B cell (primary cell): ENCODE data around the gene IL20RA. TPM values are rescaled to one million over a fixed set of nuclear protein-coding genes. Genes with fewer than 3 reads are reported as not detected.

ENCODE experiments used
- ATAC-seq: fragments of 200-7000 bp; cut with Tn5 transposase; one replicate; pipeline ENCODE4 v1.10.0; 2021; ENCODE audit warnings: low read depth, mild to moderate bottlenecking, moderate number of reproducible peaks, moderate library complexity
- CTCF ChIA-PET: fragments of 350-600 bp; sonication (Branson Sonifier 250); formaldehyde crosslinking; loops from one replicate; lab custom pipeline; 2021; ENCODE audit warnings: antibody characterized with exemption, inconsistent platforms; lab: Charles Lee
- POLR2A ChIA-PET: fragments of 350-600 bp; sonication (Branson Sonifier 250); formaldehyde crosslinking; loops from one replicate; lab custom pipeline; 2021; ENCODE audit warnings: antibody characterized with exemption; lab: Charles Lee
- DNase-seq: peaks from one replicate; pipeline ENCODE4 v3.0.0; 2013
- H2AFZ ChIP-seq: 2 replicates; pipeline ENCODE4 v1.6.1; 2012; ENCODE audit warnings: mild to moderate bottlenecking, low read depth, low read length; ENCODE audit not compliant: insufficient read depth, poor library complexity, severe bottlenecking
- H3K27ac ChIP-seq, 2 donors: 1 replicate in 1 of 2; 2 replicates in 1 of 2; pipeline ENCODE4 v1.5.1; 2012 to 2013; ENCODE audit warnings: low read length in 2 of 2, mild to moderate bottlenecking in 2 of 2, moderate library complexity in 1 of 2
- H3K27me3 ChIP-seq, 4 experiments: fragments of 200-600 bp in 1 of 4; sonication (generic) in 1 of 4; replicated peaks in 1 of 4; 1 replicate in 2 of 4; 2 replicates in 2 of 4; pipeline versions ENCODE4 v1.6.1 to v1.7.0; 2013 to 2016; ENCODE audit warnings: low read length in 3 of 4, mild to moderate bottlenecking in 2 of 4, mixed read lengths in 1 of 4, moderate library complexity in 1 of 4; ENCODE audit not compliant: insufficient read depth in 4 of 4, control insufficient read depth in 3 of 4; ENCODE audit errors: control extremely low read depth in 1 of 4
- H3K36me3 ChIP-seq, 2 experiments: replicated peaks in 1 of 2; 1 replicate in 1 of 2; 2 replicates in 1 of 2; pipeline versions ENCODE4 v1.6.1 to v1.7.1; 2013; ENCODE audit warnings: low read length in 1 of 2; ENCODE audit not compliant: insufficient read depth in 2 of 2, control insufficient read depth in 1 of 2; ENCODE audit errors: control extremely low read depth in 1 of 2, extremely low read depth in 1 of 2
- H3K4me1 ChIP-seq, 2 donors: fragments of 200-600 bp in 1 of 2; sonication (generic) in 1 of 2; 1 replicate in 1 of 2; 2 replicates in 1 of 2; pipeline versions ENCODE4 v1.5.1 to v1.6.1; 2013 to 2017; ENCODE audit warnings: low read length in 2 of 2; ENCODE audit not compliant: control insufficient read depth in 2 of 2, insufficient read depth in 2 of 2
- H3K4me2 ChIP-seq: replicated peaks from 2 replicates; pipeline ENCODE3; 2012; ENCODE audit warnings: mild to moderate bottlenecking, low read depth, low read length; ENCODE audit not compliant: poor library complexity, severe bottlenecking
- H3K4me3 ChIP-seq, 5 experiments: fragments of 200-600 bp in 1 of 5; sonication (generic) in 1 of 5; 1 replicate in 3 of 5; 2 replicates in 2 of 5; pipeline versions ENCODE4 v1.5.1 to v1.7.0; 2011 to 2016; ENCODE audit warnings: low read length in 4 of 5, mild to moderate bottlenecking in 4 of 5, low read depth in 2 of 5, control low read depth in 1 of 5, moderate library complexity in 1 of 5; ENCODE audit not compliant: insufficient read depth in 1 of 5; ENCODE audit errors: control extremely low read depth in 1 of 5, extremely low read depth in 1 of 5
- H3K79me2 ChIP-seq: fragments of 200-600 bp; sonication (generic); one replicate; pipeline ENCODE4 v1.6.0; 2016; ENCODE audit warnings: low read length; ENCODE audit not compliant: control insufficient read depth, insufficient read depth
- H3K9ac ChIP-seq: fragments of 200-600 bp; sonication (generic); 2 replicates; pipeline ENCODE4 v1.6.1; 2017; ENCODE audit warnings: mild to moderate bottlenecking, low read length, moderate library complexity
- H3K9me3 ChIP-seq, 3 donors: one replicate each; pipeline versions ENCODE4 v1.6.1 to v1.7.1; 2013; ENCODE audit warnings: low read length in 2 of 3; ENCODE audit not compliant: control insufficient read depth in 2 of 3, insufficient read depth in 1 of 3; ENCODE audit errors: control extremely low read depth in 1 of 3
- H4K20me1 ChIP-seq: 2 replicates; pipeline ENCODE4 v1.6.0; 2012; ENCODE audit warnings: mild to moderate bottlenecking, low read length; ENCODE audit not compliant: insufficient read depth, control insufficient read depth, poor library complexity, severe bottlenecking
- H3K27ac Mint-ChIP-seq: one replicate; pipeline ENCODE4 v1.8.0; 2021; ENCODE audit warnings: mixed read lengths
- H3K27me3 Mint-ChIP-seq: one replicate; pipeline ENCODE4 v1.8.0; 2021; ENCODE audit warnings: mixed read lengths
- H3K4me1 Mint-ChIP-seq: one replicate; pipeline ENCODE4 v1.8.0; 2021; ENCODE audit warnings: mixed read lengths
- H3K4me3 Mint-ChIP-seq: one replicate; pipeline ENCODE4 v1.8.0; 2021; ENCODE audit warnings: mixed read lengths
- H3K9me3 Mint-ChIP-seq: one replicate; pipeline ENCODE4 v1.8.0; 2022; ENCODE audit warnings: mixed read lengths; ENCODE audit not compliant: insufficient read depth
- EZH2 ChIP-seq: IDR thresholded peaks from 2 replicates; pipeline ENCODE4 v1.6.1; 2012; ENCODE audit warnings: borderline replicate concordance, low read depth, mild to moderate bottlenecking, moderate library complexity, low read length; ENCODE audit not compliant: insufficient read depth, poor library complexity, severe bottlenecking
- WGBS: methylation state at CpG from one replicate; pipeline ENCODE4 v1.1.5; 2013; ENCODE audit warnings: missing lambda C conversion rate; ENCODE audit not compliant: insufficient coverage; 5-methylcytosine and 5-hydroxymethylcytosine counted together
- intact Hi-C: fragments of 100-400 bp; cut with micrococcal nuclease; formaldehyde crosslinking; loops from one replicate; pipeline ENCODE4 v1.10.0; 2022
- polyA plus RNA-seq: library from polyadenylated mRNA; depleted of rRNA; stranded (reverse); fragments of >200 nt; gene quantifications from 2 replicates; pipeline ENCODE4 v1.2.3, GENCODE V29; 2012
- total RNA-seq, 2 donors: library from RNA; stranded (reverse); fragments of 120-200 nt in 1 of 2; gene quantifications; 1 replicate in 1 of 2; 2 replicates in 1 of 2; pipeline versions ENCODE4 v1.2.3 to v1.2.4, GENCODE V29; 2013 to 2022
- TF ChIP-seq, protein P1 (sequence below): fragments of 200-600 bp; IDR thresholded peaks from one replicate; pipeline ENCODE4 v1.8.0; 2022; ENCODE audit warnings: antibody characterized with exemption, mild to moderate bottlenecking

Gene IL20RA
- total and polyA plus RNA-seq, 2 donors (not counting 1 experiment from before 2014, with no cell fraction given): not detected

DNA sequence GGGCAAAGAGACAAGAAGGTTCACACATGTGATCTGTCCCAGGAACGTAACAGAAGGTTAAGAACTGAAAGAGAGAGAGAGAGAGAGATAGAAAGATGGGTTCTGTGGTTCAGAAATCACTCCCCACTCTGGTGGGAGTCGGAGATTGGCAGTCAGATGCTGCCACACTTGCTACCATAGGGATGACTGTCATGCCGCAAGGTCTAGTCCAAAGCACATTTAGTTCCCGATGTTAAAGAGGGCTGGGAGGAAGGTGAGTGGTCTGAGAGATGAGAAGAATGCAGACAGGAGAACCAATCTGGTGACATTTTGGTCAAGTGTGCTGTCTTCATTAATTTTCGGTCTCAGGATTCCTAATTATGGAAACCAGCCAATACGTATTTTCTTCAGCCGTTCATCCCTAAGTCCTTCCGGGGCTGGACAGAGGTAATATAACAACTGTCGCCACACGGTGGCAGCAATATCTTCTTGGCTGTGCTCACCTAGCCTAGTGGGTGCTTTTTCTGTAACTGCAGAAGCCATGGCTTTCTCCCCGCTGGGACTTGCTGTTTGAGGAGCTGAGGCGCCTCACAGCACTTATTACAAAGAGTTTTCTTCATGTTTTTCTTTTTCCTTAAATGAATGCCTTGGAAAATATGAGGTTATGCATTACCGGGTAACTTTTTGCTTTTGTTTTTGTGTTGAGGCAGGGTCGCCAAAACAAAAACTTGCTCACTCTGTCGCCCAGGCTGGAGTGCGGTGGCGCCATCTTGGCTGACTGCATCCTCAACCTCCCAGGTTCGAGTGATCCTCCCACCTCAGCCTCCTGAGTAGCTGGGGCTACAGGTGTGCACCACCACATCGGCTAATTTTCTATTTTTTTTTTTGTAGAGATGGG lies 76.7 kb downstream of the IL20RA start:
- peaks cover 24% of the 10 kb centered on the region for H3K27me3 Mint-ChIP-seq
- Histone ChIP-seq H3K79me2 (no peaks in the 10 kb centered on the region), H3K27me3 (peaks cover 0 to 9% (median 0%) of the 10 kb centered on the region in 4 experiments), H3K36me3 (no peaks in the 10 kb centered on the region), H3K27ac (no peak overlapping the region), H3K4me1 (peaks cover 3% of the 10 kb centered on the region in 2 donors), H3K9ac (no peak overlapping the region), H2AFZ (peak overlapping the region; percentile 39), H4K20me1 (no peaks in the 10 kb centered on the region), H3K4me3 (no peak overlapping the region), H3K9me3 (no peaks in the 10 kb centered on the region), H3K4me2 (no peak overlapping the region)
- peak; percentile 85 for ATAC-seq
- DNase-seq: peak; percentile 77
- ChIA-PET CTCF (interaction anchor here (0.6 to 4.1 kb wide), 11 partner anchors 15 to 675 kb away, joined by 3 to 17 read pairs (median 3); no protein-coding TSS in a partner anchor), POLR2A (no interaction called here)
- intact Hi-C loops: loop anchor here (1.0 to 10.0 kb wide), 3 partner anchors 146 to 673 kb away; partner anchors contain the start of gene PEX7
- no peak overlapping the region for H3K4me3 Mint-ChIP-seq
- peaks cover 7% of the 10 kb centered on the region for H3K4me1 Mint-ChIP-seq
- H3K27ac Mint-ChIP-seq: no peak overlapping the region
- no peaks in the 10 kb centered on the region for H3K9me3 Mint-ChIP-seq
- WGBS: 46% methylated on average over 9 of the region's 19 CpGs
- no peak for TF ChIP-seq EZH2
- TF ChIP-seq, protein P1, sequence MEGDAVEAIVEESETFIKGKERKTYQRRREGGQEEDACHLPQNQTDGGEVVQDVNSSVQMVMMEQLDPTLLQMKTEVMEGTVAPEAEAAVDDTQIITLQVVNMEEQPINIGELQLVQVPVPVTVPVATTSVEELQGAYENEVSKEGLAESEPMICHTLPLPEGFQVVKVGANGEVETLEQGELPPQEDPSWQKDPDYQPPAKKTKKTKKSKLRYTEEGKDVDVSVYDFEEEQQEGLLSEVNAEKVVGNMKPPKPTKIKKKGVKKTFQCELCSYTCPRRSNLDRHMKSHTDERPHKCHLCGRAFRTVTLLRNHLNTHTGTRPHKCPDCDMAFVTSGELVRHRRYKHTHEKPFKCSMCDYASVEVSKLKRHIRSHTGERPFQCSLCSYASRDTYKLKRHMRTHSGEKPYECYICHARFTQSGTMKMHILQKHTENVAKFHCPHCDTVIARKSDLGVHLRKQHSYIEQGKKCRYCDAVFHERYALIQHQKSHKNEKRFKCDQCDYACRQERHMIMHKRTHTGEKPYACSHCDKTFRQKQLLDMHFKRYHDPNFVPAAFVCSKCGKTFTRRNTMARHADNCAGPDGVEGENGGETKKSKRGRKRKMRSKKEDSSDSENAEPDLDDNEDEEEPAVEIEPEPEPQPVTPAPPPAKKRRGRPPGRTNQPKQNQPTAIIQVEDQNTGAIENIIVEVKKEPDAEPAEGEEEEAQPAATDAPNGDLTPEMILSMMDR: peak; percentile 82

DNA sequence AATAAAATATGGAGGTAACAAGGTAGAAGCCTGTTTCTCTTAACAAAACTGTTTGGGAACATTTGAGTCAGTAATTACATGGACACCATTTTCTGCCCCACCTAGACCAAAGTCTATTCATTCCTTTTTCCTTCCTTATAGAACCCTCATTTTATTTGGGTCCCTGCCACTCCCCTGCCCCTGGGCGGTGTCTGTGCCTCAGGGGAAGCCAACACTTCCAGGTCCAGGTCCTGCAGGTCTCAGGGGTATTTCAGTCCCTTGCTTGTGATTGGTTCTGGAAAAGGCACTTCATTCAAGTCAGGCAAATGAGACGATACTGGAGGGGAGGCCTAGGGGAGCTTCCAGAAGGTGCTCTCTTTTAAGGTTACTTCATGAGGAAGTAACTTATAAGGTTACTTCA lies 80.4 kb downstream of the IL20RA start:
- no CpG with 5 or more reads among the region's 2 CpGs for WGBS
- no peaks in the 10 kb centered on the region for H3K9me3 ChIP-seq
- no peak overlapping the region for H3K4me2 ChIP-seq
- H3K9ac ChIP-seq: no peak overlapping the region
- ATAC-seq: no peak
- H3K27me3 Mint-ChIP-seq: peaks cover 24% of the 10 kb centered on the region
- H3K27ac ChIP-seq: no peak overlapping the region
- ChIA-PET CTCF (interaction anchor here (0.9 to 1.6 kb wide), 2 partner anchors 320 to 677 kb away, joined by 4 read pairs; no protein-coding TSS in a partner anchor), POLR2A (no interaction called here)
- H3K27ac Mint-ChIP-seq: no peak overlapping the region
- H3K4me1 ChIP-seq: peaks cover 3% of the 10 kb centered on the region in 2 donors
- DNase-seq: no peak
- H3K79me2 ChIP-seq: no peaks in the 10 kb centered on the region
- H3K4me1 Mint-ChIP-seq: peaks cover 7% of the 10 kb centered on the region
- H3K36me3 ChIP-seq: no peaks in the 10 kb centered on the region
- no peak overlapping the region for H3K4me3 ChIP-seq
- H3K4me3 Mint-ChIP-seq: no peak overlapping the region
- intact Hi-C loops: loop anchor here (10.0 kb wide), 1 partner anchor 200 kb away; no protein-coding TSS in a partner anchor
- peaks cover 0 to 9% (median 0%) of the 10 kb centered on the region in 4 experiments for H3K27me3 ChIP-seq
- H2AFZ ChIP-seq: no peak overlapping the region
- no peaks in the 10 kb centered on the region for H3K9me3 Mint-ChIP-seq
- no peaks in the 10 kb centered on the region for H4K20me1 ChIP-seq
- TF ChIP-seq, protein P1: no peak
- no peak for TF ChIP-seq EZH2
